HG02610 (cell line): ENCODE data around the gene DEF6.
A peak's percentile ranks its signal among the peaks of the same experiment; 100 is the strongest.

Source experiments
- ATAC-seq: cut with Tn5 transposase; IDR thresholded peaks from one replicate; pipeline ENCODE4 v1.9.1; 2021; ENCODE audit warnings: mild to moderate bottlenecking, moderate library complexity; ENCODE audit not compliant: unreplicated experiment

DEF6 gene

GRCh38 chr6:35342258-35343091 is 44.9 kb downstream of the DEF6 start, which contains the start of gene PPARD:
TSS of gene PPARD (plus strand) at chr6:35342558. CDS start at chr6:35411088, 68,530 bp downstream.
- peak; percentile 96 for ATAC-seq

- no peak for ATAC-seq
These were observed 45.6 kb downstream of the DEF6 start for GRCh38 chr6:35343092-35343834.

GRCh38 chr6:35343835-35344550 is 46.4 kb downstream of the DEF6 start:
- no peak for ATAC-seq

GRCh38 chr6:35351422-35351821 is 53.8 kb downstream of the DEF6 start:
- ATAC-seq, result no peak

- no peak for ATAC-seq
These were observed 55.1 kb downstream of the DEF6 start for GRCh38 chr6:35352735-35353134.

GRCh38 chr6:35354361-35355135 is 56.9 kb downstream of the DEF6 start:
- no peak for ATAC-seq

- no peak for ATAC-seq
These were observed 58.8 kb downstream of the DEF6 start for GRCh38 chr6:35356391-35356790.

GRCh38 chr6:35357677-35358076 is 60.1 kb downstream of the DEF6 start:
- ATAC-seq, result no peak

GRCh38 chr6:35358086-35358485 is 60.5 kb downstream of the DEF6 start:
- ATAC-seq, result no peak

- no peak for ATAC-seq
These were observed 61.7 kb downstream of the DEF6 start for GRCh38 chr6:35359346-35359743.

GRCh38 chr6:35359744-35360348 is 62.2 kb downstream of the DEF6 start:
- ATAC-seq, result no peak

GRCh38 chr6:35360349-35361138 is 62.9 kb downstream of the DEF6 start:
- no peak for ATAC-seq

GRCh38 chr6:35362200-35362599 is 64.6 kb downstream of the DEF6 start:
- ATAC-seq, result no peak

GRCh38 chr6:35363293-35363750 is 65.7 kb downstream of the DEF6 start:
- no peak for ATAC-seq

GRCh38 chr6:35365594-35366203 is 68.1 kb downstream of the DEF6 start:
- ATAC-seq, result no peak

GRCh38 chr6:35366204-35366596 is 68.6 kb downstream of the DEF6 start:
- ATAC-seq, result no peak

- ATAC-seq, result no peak
These were observed 70.0 kb downstream of the DEF6 start for GRCh38 chr6:35367646-35368037.

- peak; percentile 34 for ATAC-seq
These were observed 70.6 kb downstream of the DEF6 start for GRCh38 chr6:35368038-35368887.
